GM12864 (cell line): ENCODE results near the gene RHO.

Source experiments
- DNase-seq: peaks from one replicate; pipeline ENCODE4 v3.0.0-alpha.2; 2011; ENCODE audit warnings: low read depth
- H3K4me3 ChIP-seq: 2 replicates; pipeline ENCODE4 v1.5.1; 2011; ENCODE audit warnings: mild to moderate bottlenecking, low read depth, low read length, control low read depth
- TF ChIP-seq, protein P1 (sequence below): IDR thresholded peaks from 2 replicates; pipeline ENCODE4 v1.5.1; 2011; ENCODE audit warnings: low read depth, mild to moderate bottlenecking, moderate library complexity, low read length, control low read depth, inconsistent platforms; ENCODE audit errors: missing control alignments

RHO gene

DNA sequence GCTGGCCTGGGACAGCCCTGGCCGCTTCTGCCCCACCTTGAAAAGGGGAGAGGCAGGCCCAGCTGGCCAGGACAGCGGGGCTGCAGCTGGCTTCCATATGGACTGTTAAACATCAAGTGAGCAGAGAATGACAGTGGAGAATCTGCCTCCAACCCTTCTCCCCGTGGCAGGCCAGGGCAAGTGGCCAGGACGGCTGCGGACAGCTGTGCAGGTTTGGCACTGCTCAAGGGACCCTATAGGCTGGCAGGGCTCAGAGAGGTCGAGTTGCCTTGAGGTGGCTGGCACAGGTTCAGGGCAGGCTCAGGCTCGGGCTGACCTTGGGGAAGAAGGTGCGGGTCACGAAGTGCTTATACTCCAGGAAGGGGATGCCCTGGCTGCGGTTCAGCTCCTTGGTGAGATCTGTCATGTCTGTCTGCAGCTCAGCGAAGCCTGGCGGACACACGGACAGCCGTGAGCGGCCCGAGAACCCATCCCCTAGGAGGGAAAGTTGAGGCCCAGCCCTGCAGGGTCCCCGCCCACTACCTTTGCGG is 38.8 kb downstream of the RHO start:
- TF ChIP-seq, protein P1, sequence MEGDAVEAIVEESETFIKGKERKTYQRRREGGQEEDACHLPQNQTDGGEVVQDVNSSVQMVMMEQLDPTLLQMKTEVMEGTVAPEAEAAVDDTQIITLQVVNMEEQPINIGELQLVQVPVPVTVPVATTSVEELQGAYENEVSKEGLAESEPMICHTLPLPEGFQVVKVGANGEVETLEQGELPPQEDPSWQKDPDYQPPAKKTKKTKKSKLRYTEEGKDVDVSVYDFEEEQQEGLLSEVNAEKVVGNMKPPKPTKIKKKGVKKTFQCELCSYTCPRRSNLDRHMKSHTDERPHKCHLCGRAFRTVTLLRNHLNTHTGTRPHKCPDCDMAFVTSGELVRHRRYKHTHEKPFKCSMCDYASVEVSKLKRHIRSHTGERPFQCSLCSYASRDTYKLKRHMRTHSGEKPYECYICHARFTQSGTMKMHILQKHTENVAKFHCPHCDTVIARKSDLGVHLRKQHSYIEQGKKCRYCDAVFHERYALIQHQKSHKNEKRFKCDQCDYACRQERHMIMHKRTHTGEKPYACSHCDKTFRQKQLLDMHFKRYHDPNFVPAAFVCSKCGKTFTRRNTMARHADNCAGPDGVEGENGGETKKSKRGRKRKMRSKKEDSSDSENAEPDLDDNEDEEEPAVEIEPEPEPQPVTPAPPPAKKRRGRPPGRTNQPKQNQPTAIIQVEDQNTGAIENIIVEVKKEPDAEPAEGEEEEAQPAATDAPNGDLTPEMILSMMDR = no peak
- no peak for DNase-seq
- no peak overlapping the region for H3K4me3 ChIP-seq

DNA sequence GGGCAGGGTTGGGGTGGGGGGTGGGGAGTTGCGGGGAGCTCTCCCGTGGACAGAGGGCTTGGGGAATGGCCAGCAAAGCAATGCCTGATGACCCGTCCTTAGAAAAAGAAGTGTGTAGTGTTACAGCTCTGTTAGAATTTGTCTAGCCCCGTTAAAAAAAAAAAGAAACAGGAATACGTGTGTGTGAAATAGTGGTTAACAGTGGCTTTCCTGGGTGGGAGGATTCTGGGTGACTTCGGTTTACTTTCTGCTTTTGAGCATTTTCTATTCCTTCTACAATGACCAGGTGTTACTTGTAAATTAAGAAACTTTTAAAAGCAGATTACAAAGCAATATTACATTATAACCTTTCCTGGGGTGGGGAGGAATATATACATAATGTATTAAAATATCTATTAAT is 39.5 kb downstream of the RHO start:
- no peak for DNase-seq
- no peak overlapping the region for H3K4me3 ChIP-seq
- TF ChIP-seq, protein P1 = no peak

DNA sequence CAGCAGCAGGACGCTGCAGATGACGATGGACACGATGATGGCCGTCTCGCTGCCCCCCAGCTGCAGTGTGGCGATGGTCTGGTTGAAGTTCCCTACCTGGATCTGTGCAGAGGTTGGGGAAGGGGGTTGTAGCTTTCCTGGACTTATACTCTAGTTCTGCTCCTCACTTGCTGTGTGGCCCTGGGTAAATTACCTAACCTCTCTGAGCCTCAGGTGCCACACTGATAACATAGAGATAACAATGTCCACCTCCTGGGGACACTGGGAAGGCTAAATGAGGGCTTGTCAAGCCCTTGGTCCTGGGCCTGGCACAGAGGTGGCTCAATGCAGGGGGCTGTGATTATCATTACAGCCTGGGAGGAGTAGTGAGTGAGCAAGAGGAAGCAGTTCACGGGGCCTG is 41.4 kb downstream of the RHO start:
- no peak overlapping the region for H3K4me3 ChIP-seq
- TF ChIP-seq, protein P1 = no peak
- DNase-seq = no peak

DNA sequence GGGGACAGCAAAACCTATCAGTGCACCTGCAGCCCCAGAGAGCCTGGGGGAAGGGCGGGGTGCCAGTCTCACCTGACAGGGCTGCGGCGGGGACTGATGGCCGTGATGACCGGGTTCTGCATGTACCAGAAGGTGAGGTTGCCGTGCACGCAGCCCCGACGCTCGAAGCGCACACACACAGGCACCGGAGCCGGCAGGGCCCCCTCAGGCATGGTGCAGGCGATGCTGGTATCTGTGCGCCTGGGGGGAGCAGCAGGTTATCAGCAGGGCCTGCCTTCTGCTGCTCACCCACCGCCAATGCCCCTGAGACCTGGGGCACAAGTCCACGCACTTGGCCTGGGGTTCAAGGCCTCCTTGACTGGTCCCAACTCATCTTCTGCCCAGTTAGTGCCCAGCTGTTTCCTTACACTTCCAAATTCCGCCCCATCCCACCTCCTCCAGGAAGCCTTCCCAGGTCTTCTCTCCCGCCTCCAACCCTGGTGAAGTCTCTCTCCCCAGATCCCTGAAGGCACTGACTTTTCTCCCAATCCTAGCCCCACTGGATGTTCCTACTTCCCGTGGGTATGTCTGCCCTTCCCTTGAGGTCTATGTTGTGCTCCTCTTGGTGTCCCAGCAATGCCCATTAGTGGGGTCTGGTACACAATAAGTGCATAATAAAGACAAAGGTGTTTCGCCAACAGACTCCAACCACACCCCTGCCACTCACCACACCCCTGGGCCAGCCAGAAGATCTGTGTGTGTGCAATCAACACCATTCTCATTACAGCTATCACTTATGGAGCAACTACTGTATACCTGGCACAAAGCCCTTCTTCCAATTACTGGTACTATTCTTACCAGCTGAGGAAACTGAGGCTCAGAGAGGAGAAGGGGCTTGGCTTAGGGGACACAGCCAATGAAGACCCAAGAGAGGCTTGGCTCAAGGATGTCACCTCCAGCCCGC is 43.4 kb downstream of the RHO start:
- no peak for DNase-seq
- TF ChIP-seq, protein P1 = no peak
- H3K4me3 ChIP-seq = no peak overlapping the region

DNA sequence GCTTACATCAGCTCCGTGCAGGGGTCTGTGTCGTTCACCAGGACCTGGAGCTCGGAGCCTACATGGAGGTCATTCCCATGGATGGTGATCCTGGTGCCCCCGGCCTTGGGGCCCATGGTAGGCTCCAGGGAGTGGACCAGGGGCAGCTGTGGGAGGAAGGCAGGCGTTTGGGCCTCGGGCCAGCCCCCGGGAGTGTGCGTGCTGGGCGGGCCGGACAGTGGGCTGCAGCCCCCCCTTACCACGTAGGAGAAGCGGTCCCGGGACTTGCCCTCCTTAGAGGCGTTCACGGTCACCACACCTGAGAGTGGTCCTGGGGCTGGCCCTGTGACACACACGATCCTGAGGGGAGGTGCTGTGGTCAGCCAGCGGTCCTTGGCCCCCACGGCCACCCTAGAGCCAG is 44.2 kb downstream of the RHO start:
- DNase-seq = no peak
- TF ChIP-seq, protein P1 = no peak
- H3K4me3 ChIP-seq = no peak overlapping the region

DNA sequence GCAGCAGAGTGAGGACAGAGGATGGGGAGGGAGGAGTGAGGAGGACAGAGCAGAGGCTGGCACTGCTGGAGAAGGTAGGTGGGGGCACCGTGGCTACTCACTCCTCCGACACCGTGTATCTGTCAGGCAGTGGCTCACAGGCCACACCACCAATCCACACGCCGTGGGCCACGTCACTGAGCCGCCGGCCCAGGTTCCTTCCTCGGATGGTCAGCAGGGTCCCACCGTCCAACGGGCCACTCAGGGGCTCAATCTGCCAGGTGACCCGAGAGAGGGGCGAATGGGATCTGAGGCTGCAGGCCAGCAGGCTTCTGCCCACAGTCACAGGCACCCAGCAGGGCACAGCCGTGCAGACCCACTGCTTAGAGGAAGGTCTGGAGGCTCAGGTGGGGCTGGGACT is 45.1 kb downstream of the RHO start:
- DNase-seq = no peak
- H3K4me3 ChIP-seq = no peak overlapping the region
- TF ChIP-seq, protein P1 = no peak
